Subcutaneous adipose tissue (tissue), 4 donors: ENCODE data around the gene IQSEC1. TPM values are rescaled to one million over a fixed set of nuclear protein-coding genes. Genes with fewer than 3 reads are reported as not detected.

Source experiments
- CTCF ChIP-seq: fragments of 450-650 bp; IDR thresholded peaks from one replicate; pipeline ENCODE4 v1.5.1; 2016; ENCODE audit warnings: low read depth, mild to moderate bottlenecking, control low read depth, antibody characterized with exemption, moderate library complexity
- total RNA-seq, 4 donors: library from RNA; depleted of rRNA; stranded (reverse); fragments of >200 nt; gene quantifications; one replicate each; pipeline ENCODE4 v1.1.0, GENCODE V29; 2016

The IQSEC1 gene
- total RNA-seq, 4 donors from 2014 or later = 44.3 to 99.1 (median 51.8) TPM

GRCh38 chr3:13064964-13065363 lies 8.3 kb downstream of the IQSEC1 start:
- no peak for TF ChIP-seq CTCF

GRCh38 chr3:13064159-13064868 lies 8.9 kb downstream of the IQSEC1 start:
- no peak for TF ChIP-seq CTCF

- TF ChIP-seq CTCF = no peak
These were observed 10.0 kb downstream of the IQSEC1 start for GRCh38 chr3:13063225-13063624.

- TF ChIP-seq CTCF = no peak
These were observed 10.6 kb downstream of the IQSEC1 start for GRCh38 chr3:13062647-13063046.

- no peak for TF ChIP-seq CTCF
These were observed 12.8 kb downstream of the IQSEC1 start for GRCh38 chr3:13060341-13060910.

- no peak for TF ChIP-seq CTCF
These were observed 14.7 kb downstream of the IQSEC1 start for GRCh38 chr3:13058346-13059120.

GRCh38 chr3:13057282-13058040 lies 15.8 kb downstream of the IQSEC1 start:
- no peak for TF ChIP-seq CTCF
